DOHH2 (cell line): ENCODE measurements around the gene MYO5A.

Experiments
- H3F3A ChIP-seq: fragments of 200-600 bp; sonication (generic), shearing (Covaris generic); 2 replicates; pipeline ENCODE4 v1.6.0; 2016; ENCODE audit warnings: antibody characterized with exemption, mild to moderate bottlenecking; ENCODE audit not compliant: control insufficient read depth, insufficient read depth
- H3K27ac ChIP-seq: fragments of 200-600 bp; sonication (generic); 2 replicates; pipeline ENCODE4 v1.5.1; 2014; ENCODE audit warnings: low read depth, mild to moderate bottlenecking, low read length, moderate library complexity
- H3K27me3 ChIP-seq: fragments of 200-600 bp; sonication (generic); 2 replicates; pipeline ENCODE4 v1.6.1; 2014; ENCODE audit warnings: mild to moderate bottlenecking, low read length, mixed read lengths; ENCODE audit not compliant: control insufficient read depth
- H3K36me3 ChIP-seq: fragments of 200-600 bp; sonication (generic); 2 replicates; pipeline ENCODE4 v1.6.1; 2014; ENCODE audit warnings: mild to moderate bottlenecking, low read length, moderate library complexity, mixed read lengths; ENCODE audit not compliant: control insufficient read depth
- H3K4me1 ChIP-seq: fragments of 200-600 bp; sonication (generic); 2 replicates; pipeline ENCODE4 v1.6.1; 2014; ENCODE audit warnings: mild to moderate bottlenecking, low read length, mixed read lengths; ENCODE audit not compliant: control insufficient read depth
- H3K4me2 ChIP-seq: fragments of 200-600 bp; sonication (generic); 2 replicates; pipeline ENCODE4 v1.6.0; 2014; ENCODE audit warnings: mild to moderate bottlenecking, low read length, moderate library complexity
- H3K4me3 ChIP-seq: fragments of 200-600 bp; sonication (generic); 2 replicates; pipeline ENCODE4 v1.5.1; 2014; ENCODE audit warnings: mild to moderate bottlenecking, low read length, mixed read lengths
- H3K79me2 ChIP-seq: fragments of 200-600 bp; sonication (generic); 2 replicates; pipeline ENCODE4 v1.6.1; 2014; ENCODE audit warnings: mild to moderate bottlenecking, low read length, mixed read lengths; ENCODE audit not compliant: control insufficient read depth
- H3K9me2 ChIP-seq: fragments of 200-600 bp; sonication (generic); replicated peaks from 2 replicates; pipeline ENCODE4 v1.6.1; 2014; ENCODE audit warnings: mild to moderate bottlenecking, low read length, mixed read lengths; ENCODE audit not compliant: control insufficient read depth
- H3K9me3 ChIP-seq: fragments of 200-600 bp; sonication (generic); 2 replicates; pipeline ENCODE4 v1.6.1; 2014; ENCODE audit warnings: antibody characterized with exemption, low read length, mixed read lengths; ENCODE audit not compliant: control insufficient read depth, insufficient read depth
- H4K20me1 ChIP-seq: fragments of 200-600 bp; sonication (generic); 2 replicates; pipeline ENCODE4 v1.6.0; 2014; ENCODE audit warnings: low read depth, mild to moderate bottlenecking, antibody characterized with exemption, low read length, moderate library complexity; ENCODE audit not compliant: control insufficient read depth, insufficient read depth
- EZH2phosphoT487 ChIP-seq: fragments of 200-600 bp; sonication (generic); IDR thresholded peaks from 2 replicates; pipeline ENCODE4 v1.6.1; 2017; ENCODE audit warnings: borderline replicate concordance, mild to moderate bottlenecking, antibody characterized with exemption, low read length, moderate library complexity, mixed read lengths
- TF ChIP-seq, protein P1 (sequence below): fragments of 200-600 bp; sonication (generic); IDR thresholded peaks from one replicate; pipeline ENCODE4 v1.5.1; 2014; ENCODE audit warnings: antibody characterized with exemption, mild to moderate bottlenecking, low read depth, low read length; ENCODE audit not compliant: poor library complexity, severe bottlenecking

MYO5A gene

DNA sequence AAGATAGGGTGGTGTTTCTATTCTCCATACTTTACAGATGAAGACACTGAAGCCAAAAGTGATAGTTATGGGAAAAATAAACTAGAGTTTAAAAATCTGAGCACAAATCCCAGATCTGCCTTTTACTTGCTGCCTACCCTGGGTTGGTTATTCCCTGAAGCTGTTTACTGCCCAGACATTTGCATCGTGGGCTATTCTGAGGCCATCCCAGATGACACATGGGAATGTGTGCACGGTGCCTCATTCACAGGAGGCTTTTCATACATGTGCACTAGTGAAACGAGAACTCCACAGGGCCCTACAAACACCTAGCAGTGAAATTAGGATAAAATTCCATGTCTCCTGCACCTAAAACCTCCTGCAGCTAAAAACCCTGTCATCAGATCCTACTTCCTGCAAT is 250.5 kb downstream of the MYO5A start:
- H3K9me2 ChIP-seq, result no peaks in the 10 kb centered on the region
- TF ChIP-seq, protein P1, sequence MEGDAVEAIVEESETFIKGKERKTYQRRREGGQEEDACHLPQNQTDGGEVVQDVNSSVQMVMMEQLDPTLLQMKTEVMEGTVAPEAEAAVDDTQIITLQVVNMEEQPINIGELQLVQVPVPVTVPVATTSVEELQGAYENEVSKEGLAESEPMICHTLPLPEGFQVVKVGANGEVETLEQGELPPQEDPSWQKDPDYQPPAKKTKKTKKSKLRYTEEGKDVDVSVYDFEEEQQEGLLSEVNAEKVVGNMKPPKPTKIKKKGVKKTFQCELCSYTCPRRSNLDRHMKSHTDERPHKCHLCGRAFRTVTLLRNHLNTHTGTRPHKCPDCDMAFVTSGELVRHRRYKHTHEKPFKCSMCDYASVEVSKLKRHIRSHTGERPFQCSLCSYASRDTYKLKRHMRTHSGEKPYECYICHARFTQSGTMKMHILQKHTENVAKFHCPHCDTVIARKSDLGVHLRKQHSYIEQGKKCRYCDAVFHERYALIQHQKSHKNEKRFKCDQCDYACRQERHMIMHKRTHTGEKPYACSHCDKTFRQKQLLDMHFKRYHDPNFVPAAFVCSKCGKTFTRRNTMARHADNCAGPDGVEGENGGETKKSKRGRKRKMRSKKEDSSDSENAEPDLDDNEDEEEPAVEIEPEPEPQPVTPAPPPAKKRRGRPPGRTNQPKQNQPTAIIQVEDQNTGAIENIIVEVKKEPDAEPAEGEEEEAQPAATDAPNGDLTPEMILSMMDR, result no peak
- TF ChIP-seq EZH2phosphoT487, result no peak
- H3K9me3 ChIP-seq, result no peaks in the 10 kb centered on the region
- H4K20me1 ChIP-seq, result no peaks in the 10 kb centered on the region
- H3F3A ChIP-seq, result no peaks in the 10 kb centered on the region
- no peak overlapping the region for H3K4me3 ChIP-seq
- H3K27me3 ChIP-seq, result peaks cover 8% of the 10 kb centered on the region
- no peak overlapping the region for H3K27ac ChIP-seq
- H3K4me2 ChIP-seq, result no peak overlapping the region
- no peaks in the 10 kb centered on the region for H3K79me2 ChIP-seq
- H3K36me3 ChIP-seq, result no peaks in the 10 kb centered on the region
- no peaks in the 10 kb centered on the region for H3K4me1 ChIP-seq

DNA sequence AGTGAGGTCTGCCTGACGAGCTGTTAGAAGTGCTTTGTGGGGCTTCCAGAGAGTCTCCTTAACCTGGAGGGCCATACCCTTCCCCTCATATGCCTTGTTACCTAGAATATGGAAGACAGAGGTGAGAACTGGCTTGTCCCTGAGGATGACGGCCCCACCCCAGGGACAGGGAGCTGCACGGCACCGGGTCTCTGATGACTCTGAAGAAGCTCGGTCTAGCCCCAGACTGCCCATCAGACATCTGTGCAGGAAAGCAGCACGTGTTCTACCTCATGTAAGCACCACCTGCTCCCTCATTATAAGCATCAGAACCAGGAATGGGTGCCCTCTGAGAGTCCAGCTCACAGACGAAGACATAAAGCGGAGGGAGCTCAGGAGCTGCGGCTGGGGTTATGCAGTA is 251.1 kb downstream of the MYO5A start:
- Histone ChIP-seq H3K27ac (no peak overlapping the region), H3K4me3 (no peak overlapping the region), H4K20me1 (no peaks in the 10 kb centered on the region), H3K9me3 (no peaks in the 10 kb centered on the region), H3K9me2 (no peaks in the 10 kb centered on the region), H3F3A (no peaks in the 10 kb centered on the region), H3K79me2 (no peaks in the 10 kb centered on the region), H3K27me3 (peaks cover 8% of the 10 kb centered on the region), H3K4me2 (no peak overlapping the region), H3K4me1 (no peaks in the 10 kb centered on the region), H3K36me3 (no peaks in the 10 kb centered on the region)
- no peak for TF ChIP-seq EZH2phosphoT487
- TF ChIP-seq, protein P1, result no peak

DNA sequence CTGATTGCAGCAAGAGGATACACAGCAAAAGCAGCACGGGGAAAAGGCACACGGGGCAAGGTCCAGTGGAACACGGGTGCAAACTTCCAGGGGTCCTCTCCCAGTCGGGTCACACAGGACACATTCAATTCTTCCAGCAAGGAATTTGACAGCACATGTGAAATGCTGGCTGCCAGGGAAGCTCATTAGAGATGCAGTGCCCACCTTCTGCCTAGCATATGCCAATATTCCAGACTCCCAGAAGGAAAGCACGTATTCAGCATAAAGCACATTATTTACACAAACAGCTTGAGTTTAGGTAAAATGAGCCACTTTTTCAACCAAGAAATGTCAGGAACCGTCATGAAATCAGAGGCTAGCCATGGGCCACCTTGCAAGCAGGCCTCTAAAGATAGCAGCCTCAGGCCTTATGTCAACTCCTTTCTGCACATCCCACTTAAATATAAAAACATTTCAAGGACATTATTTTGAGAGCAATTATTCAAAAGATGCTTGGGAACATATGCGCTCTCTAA is 252.4 kb downstream of the MYO5A start:
- Histone ChIP-seq H4K20me1 (no peaks in the 10 kb centered on the region), H3K36me3 (no peaks in the 10 kb centered on the region), H3K4me2 (no peak overlapping the region), H3K4me1 (no peaks in the 10 kb centered on the region), H3K4me3 (no peak overlapping the region), H3F3A (no peaks in the 10 kb centered on the region), H3K9me2 (no peaks in the 10 kb centered on the region), H3K27me3 (peaks cover 8% of the 10 kb centered on the region), H3K9me3 (no peaks in the 10 kb centered on the region), H3K79me2 (no peaks in the 10 kb centered on the region), H3K27ac (no peak overlapping the region)
- no peak for TF ChIP-seq EZH2phosphoT487
- TF ChIP-seq, protein P1, result no peak
